Mesothelial cell of epicardium (in vitro differentiated cells): Measurements from ENCODE around the gene NKX6-1. TPM values are rescaled to one million over a fixed set of nuclear protein-coding genes. Genes with fewer than 3 reads are reported as not detected.

Experiments used
- DNase-seq, 2 experiments: peaks; one replicate each; pipeline ENCODE4 v3.0.0; 2021; ENCODE audit warnings: low spot score in 2 of 2; ENCODE audit not compliant: unreplicated experiment in 2 of 2
- H3K27ac Mint-ChIP-seq: 2 replicates; pipeline ENCODE4 v1.8.0; 2021; ENCODE audit warnings: mixed read lengths
- H3K27me3 Mint-ChIP-seq: 2 replicates; pipeline ENCODE4 v1.8.0; 2021; ENCODE audit warnings: low read depth, mixed read lengths
- H3K36me3 Mint-ChIP-seq: 2 replicates; pipeline ENCODE4 v1.8.0; 2021; ENCODE audit warnings: mixed read lengths
- H3K4me1 Mint-ChIP-seq: 2 replicates; pipeline ENCODE4 v1.8.0; 2021; ENCODE audit warnings: mixed read lengths
- H3K4me3 Mint-ChIP-seq: 2 replicates; pipeline ENCODE4 v1.8.0; 2021; ENCODE audit warnings: mild to moderate bottlenecking, moderate library complexity, mixed read lengths
- H3K9me3 Mint-ChIP-seq: 2 replicates; pipeline ENCODE4 v1.8.0; 2021; ENCODE audit warnings: mixed read lengths
- CTCF ChIP-seq: fragments of 200-600 bp; sonication (generic); IDR thresholded peaks from one replicate; pipeline ENCODE4 v1.5.0; 2021; ENCODE audit warnings: antibody characterized with exemption; ENCODE audit not compliant: unreplicated experiment
- total RNA-seq: library from RNA; stranded (reverse); gene quantifications from 3 replicates; pipeline ENCODE4 v1.2.1, GENCODE V29; 2021

The NKX6-1 gene
- total RNA-seq, 1 donor from 2014 or later = not detected

- H3K9me3 Mint-ChIP-seq = no peaks in the 10 kb centered on the region
- H3K27me3 Mint-ChIP-seq = peaks cover 96% of the 10 kb centered on the region
- DNase-seq = no peak
- TF ChIP-seq CTCF = no peak
- no peaks in the 10 kb centered on the region for H3K36me3 Mint-ChIP-seq
- H3K27ac Mint-ChIP-seq = no peak overlapping the region
- H3K4me1 Mint-ChIP-seq = peaks cover 33% of the 10 kb centered on the region
- H3K4me3 Mint-ChIP-seq = no peak overlapping the region
Observed at GRCh38 chr4:84495118-84495793, 3.8 kb downstream of the NKX6-1 start.

- H3K4me3 Mint-ChIP-seq = no peak overlapping the region
- H3K27me3 Mint-ChIP-seq = peaks cover 96% of the 10 kb centered on the region
- DNase-seq = no peak
- TF ChIP-seq CTCF = no peak
- H3K27ac Mint-ChIP-seq = no peak overlapping the region
- H3K36me3 Mint-ChIP-seq = no peaks in the 10 kb centered on the region
- H3K9me3 Mint-ChIP-seq = no peaks in the 10 kb centered on the region
- H3K4me1 Mint-ChIP-seq = peaks cover 27% of the 10 kb centered on the region
Observed at GRCh38 chr4:84494531-84494930, 4.6 kb downstream of the NKX6-1 start.

- no peak for TF ChIP-seq CTCF
- Mint-ChIP-seq H3K4me3 (no peak overlapping the region), H3K27me3 (peaks cover 96% of the 10 kb centered on the region), H3K36me3 (no peaks in the 10 kb centered on the region), H3K4me1 (peaks cover 24% of the 10 kb centered on the region), H3K9me3 (no peaks in the 10 kb centered on the region), H3K27ac (no peak overlapping the region)
- no peak for DNase-seq
Observed at GRCh38 chr4:84494076-84494475, 5.0 kb downstream of the NKX6-1 start.

- Mint-ChIP-seq H3K4me1 (peaks cover 17% of the 10 kb centered on the region), H3K27ac (peak overlapping the region; percentile 11)
Observed at GRCh38 chr4:84493092-84493850, 5.8 kb downstream of the NKX6-1 start.

GRCh38 chr4:84492737-84493091 lies 6.4 kb downstream of the NKX6-1 start:
- Mint-ChIP-seq H3K9me3 (no peaks in the 10 kb centered on the region), H3K36me3 (no peaks in the 10 kb centered on the region), H3K27ac (no peak overlapping the region), H3K4me3 (peak overlapping the region; percentile 41), H3K4me1 (peaks cover 17% of the 10 kb centered on the region), H3K27me3 (peaks cover 96% of the 10 kb centered on the region)
- no peak for TF ChIP-seq CTCF
- no peak for DNase-seq

More at GRCh38 chr4:84493092-84493850, 5.8 kb downstream of the NKX6-1 start:
- Mint-ChIP-seq H3K27me3 (peaks cover 96% of the 10 kb centered on the region), H3K9me3 (no peaks in the 10 kb centered on the region), H3K4me3 (peak overlapping the region; percentile 57), H3K36me3 (no peaks in the 10 kb centered on the region)
- no peak for TF ChIP-seq CTCF
- DNase-seq = peak in 1 of 2 experiments; percentile 64
